Dermis microvascular lymphatic vessel endothelial cell (primary cell): ENCODE measurements around the gene ME3. TPM values are rescaled to one million over a fixed set of nuclear protein-coding genes. Genes with fewer than 3 reads are reported as not detected.
"Not testable (repeated sequence)": the region's sequence is repeated elsewhere in the genome, so short reads cannot be mapped to it uniquely, and the experiment has no call there.

Experiments used
- DNase-seq, 2 donors: peaks; one replicate each; pipeline versions ENCODE4 v3.0.0 to v3.0.0-alpha.2; 2010; ENCODE audit warnings: low read depth in 2 of 2
- total RNA-seq: library from RNA; depleted of rRNA; stranded (reverse); fragments of >200 nt; gene quantifications from 2 replicates; pipeline ENCODE4 v1.2.1, GENCODE V29; 2014

ME3 gene
- total RNA-seq, 1 donor from 2014 or later: 29.5 TPM

GRCh38 chr11:86621854-86622253, 50.6 kb downstream of the ME3 start:
- no peak for DNase-seq

GRCh38 chr11:86620891-86621521, 51.4 kb downstream of the ME3 start:
- DNase-seq: peak in 1 of 2 donors; percentile 57

- DNase-seq: not testable (repeated sequence)
Observed at GRCh38 chr11:86619428-86619827, 53.0 kb downstream of the ME3 start.

DNA sequence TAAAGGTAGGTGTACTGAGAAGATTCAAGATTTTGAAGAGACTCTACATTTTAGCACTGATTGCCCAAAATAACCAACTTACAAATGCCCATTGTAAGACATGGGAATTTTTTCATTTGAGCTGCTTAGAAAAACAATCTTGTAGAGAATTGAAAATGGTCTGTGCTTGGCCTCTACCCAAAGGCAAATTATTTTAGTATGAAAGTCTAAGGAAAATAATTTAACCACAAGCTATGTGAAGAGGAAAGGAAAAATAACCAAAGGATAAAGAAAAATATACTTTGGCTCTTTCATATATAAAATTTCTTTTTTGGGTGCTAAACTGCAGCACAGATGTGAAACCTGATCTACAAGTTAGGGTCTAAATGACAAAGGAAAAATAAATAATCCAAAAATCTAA, 54.9 kb downstream of the ME3 start:
- no peak for DNase-seq

DNA sequence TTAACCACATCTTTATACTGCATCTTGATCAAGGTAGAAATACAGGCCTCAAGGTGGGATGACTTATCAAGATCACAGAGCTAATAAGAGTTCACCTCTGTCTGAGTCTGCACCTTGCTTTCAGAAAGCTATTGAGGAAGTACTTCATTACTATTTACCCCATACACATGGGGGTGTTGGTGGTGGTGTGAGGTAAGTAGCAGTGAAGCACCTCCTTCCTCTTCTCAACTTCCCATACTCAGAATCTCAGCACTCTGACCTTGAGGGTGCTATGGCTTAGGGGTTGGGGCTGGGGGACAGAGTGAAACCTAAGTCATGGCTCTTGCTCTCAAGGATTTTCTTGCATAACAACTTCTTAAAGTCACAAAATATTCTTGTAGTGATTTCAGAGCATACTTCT, 56.9 kb downstream of the ME3 start:
- no peak for DNase-seq

- no peak for DNase-seq
Observed at GRCh38 chr11:86610559-86611341, 61.7 kb downstream of the ME3 start.

DNA sequence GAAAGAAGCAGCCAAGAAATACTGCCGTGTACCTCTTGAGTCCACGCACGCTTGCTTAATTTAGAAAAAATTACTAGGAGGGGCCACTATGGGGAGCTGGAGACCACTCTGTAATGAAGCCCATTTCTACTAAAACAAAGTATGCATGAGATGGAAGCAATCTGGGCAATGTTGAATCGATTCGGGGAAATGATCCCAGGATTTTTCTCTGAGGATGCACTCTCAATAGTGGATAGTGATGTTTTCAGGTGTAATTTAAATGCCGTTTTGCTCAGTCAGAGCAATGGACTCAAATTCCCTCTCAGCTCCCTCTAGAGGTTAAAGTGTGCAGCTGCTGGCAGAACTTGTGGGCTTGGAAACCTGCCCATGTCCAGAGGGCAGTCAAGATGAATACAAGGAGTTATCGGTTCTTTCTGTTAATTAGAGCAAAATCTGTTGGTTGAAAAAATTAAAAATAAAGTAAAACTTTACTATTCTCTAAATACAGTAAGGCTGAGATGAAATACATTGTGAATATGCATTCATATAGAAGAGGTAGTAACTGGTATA, 64.1 kb downstream of the ME3 start:
- peak in 1 of 2 donors; percentile 82 for DNase-seq

DNA sequence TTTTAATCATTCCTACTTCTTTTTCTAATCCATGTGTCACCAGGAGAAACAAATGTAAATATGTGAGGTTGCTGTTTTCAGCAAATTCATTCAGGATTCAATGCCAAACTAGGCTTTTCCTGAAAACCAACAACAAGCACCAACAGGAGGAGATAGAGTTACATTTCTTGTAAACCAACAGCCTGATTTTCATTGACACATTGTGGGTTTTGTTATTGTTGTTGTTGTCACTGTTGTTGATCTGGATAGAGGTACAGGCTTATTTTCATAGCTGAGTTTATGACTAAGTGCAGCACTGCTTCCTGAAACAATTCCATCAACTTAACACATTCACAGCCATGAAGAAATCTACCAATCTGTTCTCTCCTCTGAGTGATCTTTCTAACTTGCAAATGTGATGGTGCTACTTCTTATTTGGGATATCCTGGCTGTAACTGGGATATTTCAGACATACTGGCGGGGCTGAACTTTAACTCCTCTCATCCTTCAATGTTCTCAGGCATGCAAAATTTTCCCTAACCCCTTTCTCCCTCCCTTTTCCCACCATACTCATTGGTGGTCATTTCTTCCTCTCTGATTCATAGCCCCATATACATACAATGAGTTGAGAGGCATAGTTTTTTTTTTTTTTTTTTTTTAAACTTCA, 65.5 kb downstream of the ME3 start:
- DNase-seq: peak in 1 of 2 donors; percentile 95

DNA sequence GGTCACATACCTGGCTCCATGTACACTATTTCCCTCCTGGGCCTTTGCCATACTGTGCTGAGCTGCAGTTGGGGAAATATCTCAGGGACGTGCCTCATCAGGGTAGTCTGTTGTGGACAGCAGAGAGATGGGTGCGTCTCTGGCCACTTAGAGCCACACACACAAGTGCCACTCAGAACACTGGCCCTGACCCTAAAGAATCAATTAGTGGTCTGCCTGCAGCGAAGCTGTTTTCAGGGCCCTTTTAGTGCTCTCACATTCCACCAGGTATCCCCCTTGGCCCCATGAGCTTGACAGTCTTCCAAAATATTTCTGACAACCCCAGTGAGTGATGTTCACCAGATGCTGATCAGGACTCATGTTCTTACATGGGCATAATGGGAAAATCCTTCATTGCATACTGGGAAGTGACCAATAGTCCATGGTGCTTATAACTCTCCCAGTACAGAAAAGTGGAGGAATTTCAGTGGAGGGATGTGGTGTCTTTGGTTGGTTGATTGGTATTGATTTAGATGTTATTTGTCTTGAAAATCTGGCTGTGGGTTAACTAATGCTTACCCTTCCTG, 66.1 kb downstream of the ME3 start:
- no peak for DNase-seq

GRCh38 chr11:86596861-86597586, 75.4 kb downstream of the ME3 start:
- DNase-seq: peak in 1 of 2 donors; percentile 90

DNA sequence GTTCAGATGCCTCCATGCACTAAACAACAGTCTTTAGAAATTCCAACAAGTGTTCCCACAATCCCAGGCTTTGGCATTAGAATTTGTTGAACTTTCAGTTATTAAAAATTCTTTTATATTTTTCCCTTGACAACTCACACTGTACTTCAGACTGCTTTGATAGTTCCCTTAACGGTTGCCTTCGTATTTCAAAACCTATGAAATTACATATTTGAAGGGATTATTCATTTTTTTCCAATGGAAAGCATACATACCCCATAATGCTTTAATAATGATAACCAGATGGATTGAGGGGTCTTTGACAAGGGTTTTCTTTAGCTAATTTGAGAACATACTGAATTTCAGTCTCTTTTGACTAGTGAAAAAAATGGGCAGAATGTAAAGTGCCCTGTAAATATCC, 76.5 kb downstream of the ME3 start:
- no peak for DNase-seq

- DNase-seq: no peak
Observed at GRCh38 chr11:86595451-86595850, 77.0 kb downstream of the ME3 start.

GRCh38 chr11:86594746-86595145, 77.7 kb downstream of the ME3 start:
- DNase-seq: peak in 1 of 2 donors; percentile 40

DNA sequence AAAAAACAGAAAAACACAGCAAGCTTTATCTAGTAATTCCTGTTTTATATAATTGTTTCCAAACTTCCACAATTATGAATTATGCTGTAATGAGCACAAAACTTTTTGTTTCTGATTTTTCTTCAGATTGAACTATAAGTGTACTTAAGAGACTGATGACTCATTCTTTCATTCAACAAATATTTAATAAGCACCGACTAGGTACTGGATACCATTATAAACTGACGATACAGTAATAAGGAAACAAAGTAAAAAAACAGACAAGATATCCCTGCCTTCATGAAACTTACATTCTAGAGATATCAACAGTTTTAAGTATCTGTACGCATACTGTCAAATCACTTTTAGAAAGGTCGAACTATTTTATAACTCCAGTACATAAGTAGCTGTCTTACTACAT, 78.6 kb downstream of the ME3 start:
- peak in 1 of 2 donors; percentile 19 for DNase-seq

DNA sequence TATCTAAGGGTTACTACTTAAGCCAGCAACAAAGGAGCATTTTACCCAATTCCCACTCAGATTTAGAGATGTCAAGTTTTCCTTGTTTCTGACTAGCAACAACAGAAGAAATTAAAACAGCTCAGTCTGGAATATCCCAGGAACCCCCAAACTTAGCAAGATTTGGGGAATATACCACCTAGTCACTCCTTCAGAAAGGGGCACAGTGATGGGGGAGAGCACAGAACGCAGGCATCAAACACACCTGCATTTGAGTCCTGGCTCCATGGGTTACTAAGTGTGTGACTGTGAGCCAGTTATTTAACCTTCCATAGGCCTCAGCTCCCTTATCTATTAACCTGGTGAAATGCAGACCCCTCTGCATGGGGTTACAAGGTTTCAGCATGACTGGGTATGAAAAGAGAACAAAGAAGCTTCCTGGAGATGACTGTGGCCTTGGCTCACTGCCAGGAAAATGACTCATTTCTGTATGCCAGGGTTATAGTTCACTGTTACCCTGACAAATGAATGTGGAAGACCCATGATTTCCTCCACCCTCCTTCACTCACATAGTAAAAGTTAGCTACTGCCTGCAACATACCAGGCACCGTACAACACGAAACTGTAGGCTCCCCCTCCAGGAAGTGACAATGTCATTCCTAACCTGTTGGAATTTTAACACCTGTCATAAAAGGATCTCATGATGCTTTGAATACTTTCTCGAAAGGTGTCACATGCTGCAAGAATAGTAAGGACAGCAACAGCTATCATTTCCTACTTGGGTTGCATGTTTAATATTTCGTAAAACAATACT, 79.6 kb downstream of the ME3 start:
- DNase-seq: peak; percentile 99

GRCh38 chr11:86592047-86592591, 80.3 kb downstream of the ME3 start:
- DNase-seq: no peak

DNA sequence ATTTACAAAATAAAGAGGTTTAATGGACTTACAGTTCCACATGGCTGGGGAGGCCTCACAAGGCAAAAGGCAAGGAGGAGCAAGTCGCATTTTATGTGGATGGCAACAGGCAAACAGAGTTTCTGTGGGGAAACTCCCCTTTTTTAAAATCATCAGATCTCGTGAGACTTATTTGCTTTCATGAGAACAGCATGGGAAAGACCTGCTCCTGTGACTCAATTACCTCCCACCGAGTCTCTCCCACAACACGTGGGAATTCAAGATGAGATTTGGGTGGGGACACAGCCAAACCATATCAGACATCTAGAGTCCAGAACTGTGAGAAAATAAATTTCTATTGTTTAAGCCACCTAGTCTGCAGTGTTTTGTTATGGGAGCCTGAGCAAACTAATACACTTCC, 80.8 kb downstream of the ME3 start:
- DNase-seq: peak in 1 of 2 donors; percentile 73

- no peak for DNase-seq
Observed at GRCh38 chr11:86589856-86590589, 82.4 kb downstream of the ME3 start.

- no peak for DNase-seq
Observed at GRCh38 chr11:86589204-86589603, 83.2 kb downstream of the ME3 start.
